GM12801 (cell line): ENCODE data around the gene ZKSCAN2.

ENCODE experiments used
- TF ChIP-seq, protein P1 (sequence below): IDR thresholded peaks from one replicate; pipeline ENCODE4 v1.5.1; 2011; ENCODE audit warnings: control low read depth; ENCODE audit not compliant: insufficient read length; ENCODE audit errors: extremely low read depth

The ZKSCAN2 gene

DNA sequence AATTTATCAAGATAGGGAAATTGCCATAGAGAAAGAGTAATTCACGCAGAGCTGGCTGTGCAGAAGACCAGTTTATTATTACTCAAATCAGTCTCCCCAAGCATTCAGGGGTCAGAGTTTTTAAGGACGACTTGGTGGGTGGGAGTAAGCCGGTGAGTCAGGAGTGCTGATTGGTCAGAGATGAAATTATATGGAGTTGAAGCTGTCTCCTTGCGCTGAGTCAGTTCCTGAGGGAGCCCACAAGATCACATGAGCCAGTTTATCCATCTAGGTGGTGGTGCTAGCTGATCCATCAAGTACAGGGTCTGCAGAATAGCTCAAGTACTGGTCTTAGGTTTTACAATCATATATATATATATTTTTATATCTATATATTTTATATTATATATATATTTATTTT, 46.9 kb downstream of the ZKSCAN2 start:
- TF ChIP-seq, protein P1, sequence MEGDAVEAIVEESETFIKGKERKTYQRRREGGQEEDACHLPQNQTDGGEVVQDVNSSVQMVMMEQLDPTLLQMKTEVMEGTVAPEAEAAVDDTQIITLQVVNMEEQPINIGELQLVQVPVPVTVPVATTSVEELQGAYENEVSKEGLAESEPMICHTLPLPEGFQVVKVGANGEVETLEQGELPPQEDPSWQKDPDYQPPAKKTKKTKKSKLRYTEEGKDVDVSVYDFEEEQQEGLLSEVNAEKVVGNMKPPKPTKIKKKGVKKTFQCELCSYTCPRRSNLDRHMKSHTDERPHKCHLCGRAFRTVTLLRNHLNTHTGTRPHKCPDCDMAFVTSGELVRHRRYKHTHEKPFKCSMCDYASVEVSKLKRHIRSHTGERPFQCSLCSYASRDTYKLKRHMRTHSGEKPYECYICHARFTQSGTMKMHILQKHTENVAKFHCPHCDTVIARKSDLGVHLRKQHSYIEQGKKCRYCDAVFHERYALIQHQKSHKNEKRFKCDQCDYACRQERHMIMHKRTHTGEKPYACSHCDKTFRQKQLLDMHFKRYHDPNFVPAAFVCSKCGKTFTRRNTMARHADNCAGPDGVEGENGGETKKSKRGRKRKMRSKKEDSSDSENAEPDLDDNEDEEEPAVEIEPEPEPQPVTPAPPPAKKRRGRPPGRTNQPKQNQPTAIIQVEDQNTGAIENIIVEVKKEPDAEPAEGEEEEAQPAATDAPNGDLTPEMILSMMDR: no peak

DNA sequence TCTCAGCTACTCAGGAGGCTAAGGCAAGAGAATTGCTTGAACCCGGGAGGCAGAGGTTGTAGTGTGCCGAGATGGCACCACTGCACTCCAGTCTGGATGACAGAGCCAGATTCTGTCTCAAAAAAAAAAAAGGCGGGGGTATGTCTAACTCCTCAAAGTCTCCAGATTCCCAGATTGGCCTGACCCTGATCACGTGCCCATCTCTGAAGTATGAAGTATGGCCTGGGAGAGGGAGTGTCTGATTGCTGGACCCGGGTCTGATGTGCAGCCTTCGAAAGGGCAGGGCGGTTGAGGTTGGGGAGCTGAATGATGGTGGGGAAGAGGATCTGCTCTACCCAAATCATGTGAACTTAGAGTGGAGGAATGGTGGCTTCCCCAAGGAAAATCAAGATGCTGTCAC, 58.2 kb downstream of the ZKSCAN2 start:
- TF ChIP-seq, protein P1: no peak

DNA sequence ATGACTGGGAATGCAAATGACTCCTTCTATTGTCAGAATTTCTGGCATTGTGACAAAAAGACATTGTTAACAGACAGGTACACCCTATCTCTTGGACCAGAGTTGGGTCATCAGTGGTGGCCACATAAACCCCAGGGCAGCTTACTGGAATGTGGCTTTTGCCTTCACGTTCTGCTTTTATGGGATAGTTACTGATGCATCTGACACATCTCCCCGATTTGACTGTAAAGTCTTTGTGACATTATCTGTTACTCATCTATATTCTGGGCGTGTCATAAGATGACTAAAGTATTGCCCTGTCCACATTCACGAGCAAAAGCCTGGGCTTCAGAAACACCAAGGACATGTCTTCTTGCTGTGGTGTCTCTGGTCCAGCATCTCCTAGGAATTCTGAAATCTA, 59.6 kb downstream of the ZKSCAN2 start:
- TF ChIP-seq, protein P1: no peak

DNA sequence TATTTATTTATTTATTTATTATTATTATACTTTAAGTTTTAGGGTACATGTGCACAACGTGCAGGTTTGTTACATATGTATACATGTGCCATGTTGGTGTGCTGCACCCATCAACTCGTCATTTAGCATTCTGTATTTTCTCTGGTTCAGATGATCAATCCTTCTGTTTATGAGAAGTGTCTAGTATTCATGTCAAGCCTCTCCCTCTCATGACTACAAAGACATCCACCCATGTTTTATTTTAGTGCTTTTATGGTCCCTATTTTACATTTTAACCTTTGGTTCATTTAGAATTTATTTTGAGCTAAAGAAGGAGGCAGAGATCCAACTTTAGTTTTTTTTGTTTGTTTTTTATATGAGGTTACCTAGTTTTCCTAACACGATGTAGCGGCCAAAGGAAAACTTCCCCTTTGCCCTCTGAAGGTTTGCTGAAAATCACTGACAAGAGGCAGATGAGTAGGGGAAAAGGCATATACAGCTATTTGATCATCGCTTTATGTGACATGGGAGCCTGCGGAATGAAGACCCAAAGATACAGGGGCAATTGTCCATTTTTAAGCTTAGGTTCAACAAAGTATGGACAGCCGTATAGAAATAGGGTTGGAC, 63.3 kb downstream of the ZKSCAN2 start:
- TF ChIP-seq, protein P1: no peak

DNA sequence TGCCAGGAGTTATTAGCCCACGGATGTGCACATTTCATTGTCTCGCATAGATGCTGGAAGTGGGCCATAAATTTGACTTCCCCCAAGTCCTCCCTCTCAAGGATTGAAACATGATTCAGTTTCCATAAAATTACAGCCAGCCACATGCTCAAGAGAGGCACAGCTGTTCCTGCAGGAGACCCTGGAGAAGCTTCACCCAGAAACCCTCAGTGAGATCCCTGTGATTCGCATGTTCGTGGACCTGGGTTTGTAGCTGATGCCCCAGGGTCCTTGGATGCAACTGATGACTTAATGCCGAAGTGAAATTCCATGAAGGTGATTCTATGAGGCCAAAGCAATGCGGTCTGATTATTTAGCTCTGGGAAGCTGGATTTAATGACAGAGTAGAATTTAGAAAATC, 65.5 kb downstream of the ZKSCAN2 start:
- TF ChIP-seq, protein P1: no peak

DNA sequence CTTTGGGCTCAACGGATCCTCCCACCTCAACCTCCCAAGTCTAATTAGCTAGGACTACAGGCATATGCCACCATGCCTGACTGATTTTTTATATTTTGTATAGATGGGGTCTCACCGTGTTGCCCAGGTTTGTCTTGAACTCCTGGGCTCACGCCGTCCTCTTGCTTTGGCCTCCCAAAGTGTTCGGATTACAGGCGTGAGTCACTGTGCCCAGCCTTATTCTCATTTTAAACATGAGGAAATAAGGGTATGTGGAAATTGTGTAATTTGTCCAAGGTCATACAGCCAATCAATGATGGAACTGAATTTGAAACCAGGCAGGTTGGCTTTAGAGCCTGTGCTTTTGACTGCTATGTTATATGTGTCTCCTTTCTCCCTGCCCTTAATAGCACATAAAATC, 68.3 kb downstream of the ZKSCAN2 start:
- TF ChIP-seq, protein P1: no peak

DNA sequence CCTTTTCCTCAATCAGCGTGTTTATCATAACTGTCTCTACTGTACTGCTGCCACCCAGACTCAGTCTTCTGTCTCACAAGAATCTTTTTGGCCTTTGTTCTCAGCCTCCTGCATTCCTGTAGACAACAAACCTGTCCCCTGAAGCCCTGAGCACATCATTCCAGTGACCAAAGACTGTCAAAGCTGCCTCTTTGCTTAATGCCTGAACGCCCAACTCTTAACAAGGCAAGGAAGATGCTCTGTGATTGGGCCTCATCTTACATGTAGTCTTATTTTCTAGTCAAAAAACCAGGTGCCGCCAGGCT, 70.2 kb downstream of the ZKSCAN2 start:
- TF ChIP-seq, protein P1: no peak
